Esophagus muscularis mucosa (tissue), 4 donors: ENCODE data around the gene DNLZ. TPM values are rescaled to one million over a fixed set of nuclear protein-coding genes. Genes with fewer than 3 reads are reported as not detected.

Experiments used
- DNase-seq: peaks from one replicate; pipeline ENCODE4 v3.0.0-alpha.2; 2017; ENCODE audit errors: extremely low spot score
- H3K27ac ChIP-seq, 4 donors: fragments of 200-600 bp; sonication (generic); replicated peaks in 1 of 4; 1 replicate in 3 of 4; 2 replicates in 1 of 4; pipeline ENCODE4 v1.5.1; 2016 to 2019; ENCODE audit warnings: mild to moderate bottlenecking in 1 of 4
- H3K27me3 ChIP-seq, 4 donors: fragments of 200-600 bp; sonication (generic); one replicate each; pipeline versions ENCODE4 v1.5.1 to v1.6.0; 2016 to 2019
- H3K36me3 ChIP-seq, 4 donors: fragments of 200-600 bp; sonication (generic); one replicate each; pipeline ENCODE4 v1.5.1; 2016 to 2019
- H3K4me1 ChIP-seq, 4 donors: fragments of 200-600 bp; sonication (generic); one replicate each; pipeline ENCODE4 v1.5.1; 2016 to 2019
- H3K4me3 ChIP-seq, 4 donors: fragments of 200-600 bp; sonication (generic); 1 replicate in 2 of 4; 2 replicates in 2 of 4; pipeline ENCODE4 v1.5.1; 2016 to 2019; ENCODE audit warnings: mild to moderate bottlenecking in 4 of 4, moderate library complexity in 1 of 4
- H3K9me3 ChIP-seq, 4 donors: fragments of 200-600 bp; sonication (generic); 1 replicate in 3 of 4; 2 replicates in 1 of 4; pipeline ENCODE4 v1.5.1; 2016 to 2019
- CTCF ChIP-seq, 3 experiments: fragments of 200-600 bp in 2 of 3; fragments of 450-650 bp in 1 of 3; sonication (generic) in 2 of 3; IDR thresholded peaks; one replicate each; pipeline ENCODE4 v1.5.1; 2017 to 2019; ENCODE audit warnings: antibody characterized with exemption in 3 of 3, mild to moderate bottlenecking in 2 of 3, moderate library complexity in 1 of 3
- EP300 ChIP-seq: sonication (generic); formaldehyde crosslinking; IDR thresholded peaks from one replicate; pipeline ENCODE4 v1.6.1; 2017; ENCODE audit warnings: antibody characterized with exemption
- POLR2A ChIP-seq: fragments of 450-650 bp; IDR thresholded peaks from one replicate; pipeline ENCODE4 v1.6.1; 2017; ENCODE audit warnings: antibody characterized with exemption, moderate library complexity, mild to moderate bottlenecking, low read depth
- POLR2AphosphoS5 ChIP-seq, 2 donors: sonication (generic); formaldehyde crosslinking; IDR thresholded peaks; one replicate each; pipeline ENCODE4 v1.6.1; 2017; ENCODE audit warnings: antibody characterized with exemption in 2 of 2
- WGBS: methylation state at CpG from one replicate; pipeline ENCODE4 v1.1.5; 2018; 5-methylcytosine and 5-hydroxymethylcytosine counted together
- intact Hi-C: fragments of 100-400 bp; cut with DNase I; formaldehyde crosslinking; loops from one replicate; pipeline ENCODE4 v1.15.1; 2023
- total RNA-seq, 4 donors: library from RNA; depleted of rRNA; stranded (reverse); fragments of >200 nt; gene quantifications; one replicate each; pipeline versions ENCODE4 v1.1.0 to v1.2.1, GENCODE V29; 2016

Gene DNLZ
- total RNA-seq, 4 donors from 2014 or later, result 29.5 to 41.3 (median 35.8) TPM

DNA sequence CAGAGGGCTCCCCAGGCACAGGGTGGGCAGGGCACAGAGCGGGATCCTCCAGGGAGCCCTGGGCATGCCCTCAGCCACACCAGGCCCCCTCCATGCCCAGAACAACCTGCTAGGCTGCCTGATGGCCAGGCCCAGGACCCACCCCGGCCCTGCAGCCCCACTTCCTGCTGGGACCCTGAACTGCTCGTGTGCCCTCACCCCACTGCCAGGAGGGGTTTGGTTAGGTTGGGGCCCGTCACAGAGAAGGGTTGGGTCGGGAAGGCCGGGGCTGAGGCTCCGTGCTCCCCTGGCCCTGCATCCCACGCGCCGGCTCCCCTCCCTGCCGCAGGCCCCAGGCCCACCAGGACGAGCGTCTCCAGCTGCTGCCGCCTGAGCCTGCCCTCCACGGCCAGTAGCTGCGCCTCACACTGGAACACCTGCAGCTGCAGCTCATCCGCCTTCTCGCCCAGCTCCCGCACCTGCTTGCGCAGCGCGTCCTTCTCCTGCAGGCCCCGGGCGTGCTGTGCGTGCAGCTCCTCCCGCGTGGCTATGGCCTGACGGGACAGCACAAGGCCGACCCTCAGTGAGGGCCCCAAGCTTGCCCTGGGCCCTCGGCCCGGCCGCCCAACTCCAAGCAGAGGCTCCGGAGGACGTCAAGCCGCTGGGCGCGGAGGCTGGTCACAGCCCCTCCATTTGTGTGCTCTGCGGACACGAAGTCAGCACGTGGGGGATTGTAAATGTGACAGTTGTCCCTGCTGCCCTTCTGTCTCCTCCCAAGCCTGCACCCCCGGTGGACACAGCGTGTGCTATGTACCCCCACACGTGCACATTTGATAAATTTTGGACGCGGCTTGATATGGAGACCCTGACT, 4.0 kb upstream of the DNLZ start:
- intact Hi-C loops, result no loop called here
- H3K27me3 ChIP-seq, result peaks cover 0 to 28% (median 0%) of the 10 kb centered on the region in 4 donors
- TF ChIP-seq POLR2A, result no peak
- no peak for TF ChIP-seq POLR2AphosphoS5 (IDR thresholded peaks at IDR 0.05)
- no peak for TF ChIP-seq CTCF (IDR thresholded peaks at IDR 0.05)
- no peak for TF ChIP-seq EP300
- WGBS, result 89% methylated on average over 13 of the region's 45 CpGs
- peaks cover 12 to 23% (median 17%) of the 10 kb centered on the region in 4 donors for H3K4me1 ChIP-seq
- no peaks in the 10 kb centered on the region for H3K9me3 ChIP-seq
- no peak overlapping the region for H3K4me3 ChIP-seq
- no peak for DNase-seq
- H3K27ac ChIP-seq, result no peak overlapping the region
- no peaks in the 10 kb centered on the region for H3K36me3 ChIP-seq

- no peak overlapping the region for H3K27ac ChIP-seq
- WGBS, result 63% methylated on average over 3 of the region's 9 CpGs
- intact Hi-C loops, result no loop called here
- H3K36me3 ChIP-seq, result peaks cover 0 to 3% (median 0%) of the 10 kb centered on the region in 4 donors
- no peak overlapping the region for H3K4me3 ChIP-seq
- DNase-seq, result no peak
- H3K9me3 ChIP-seq, result no peaks in the 10 kb centered on the region
- peaks cover 19 to 24% (median 22%) of the 10 kb centered on the region in 4 donors for H3K4me1 ChIP-seq
- no peak for TF ChIP-seq POLR2A
- peaks cover 0 to 28% (median 0%) of the 10 kb centered on the region in 4 donors for H3K27me3 ChIP-seq
Observed at GRCh38 chr9:136366826-136367225, 3.3 kb upstream of the DNLZ start.

- Histone ChIP-seq H3K4me1 (peaks cover 29 to 34% (median 32%) of the 10 kb centered on the region in 4 donors), H3K36me3 (peaks cover 0 to 4% (median 0%) of the 10 kb centered on the region in 4 donors), H3K9me3 (no peaks in the 10 kb centered on the region), H3K4me3 (no peak overlapping the region), H3K27me3 (peaks cover 0 to 28% (median 0%) of the 10 kb centered on the region in 4 donors), H3K27ac (no peak overlapping the region)
- no peak for DNase-seq
- TF ChIP-seq CTCF (IDR thresholded peaks at IDR 0.05), result no peak
- no peak for TF ChIP-seq POLR2AphosphoS5 (IDR thresholded peaks at IDR 0.05)
- no peak for TF ChIP-seq EP300
- no peak for TF ChIP-seq POLR2A
- intact Hi-C loops, result no loop called here
- WGBS, result 56% methylated on average over 9 of the region's 9 CpGs
Observed at GRCh38 chr9:136365775-136366222, 2.3 kb upstream of the DNLZ start.

DNA sequence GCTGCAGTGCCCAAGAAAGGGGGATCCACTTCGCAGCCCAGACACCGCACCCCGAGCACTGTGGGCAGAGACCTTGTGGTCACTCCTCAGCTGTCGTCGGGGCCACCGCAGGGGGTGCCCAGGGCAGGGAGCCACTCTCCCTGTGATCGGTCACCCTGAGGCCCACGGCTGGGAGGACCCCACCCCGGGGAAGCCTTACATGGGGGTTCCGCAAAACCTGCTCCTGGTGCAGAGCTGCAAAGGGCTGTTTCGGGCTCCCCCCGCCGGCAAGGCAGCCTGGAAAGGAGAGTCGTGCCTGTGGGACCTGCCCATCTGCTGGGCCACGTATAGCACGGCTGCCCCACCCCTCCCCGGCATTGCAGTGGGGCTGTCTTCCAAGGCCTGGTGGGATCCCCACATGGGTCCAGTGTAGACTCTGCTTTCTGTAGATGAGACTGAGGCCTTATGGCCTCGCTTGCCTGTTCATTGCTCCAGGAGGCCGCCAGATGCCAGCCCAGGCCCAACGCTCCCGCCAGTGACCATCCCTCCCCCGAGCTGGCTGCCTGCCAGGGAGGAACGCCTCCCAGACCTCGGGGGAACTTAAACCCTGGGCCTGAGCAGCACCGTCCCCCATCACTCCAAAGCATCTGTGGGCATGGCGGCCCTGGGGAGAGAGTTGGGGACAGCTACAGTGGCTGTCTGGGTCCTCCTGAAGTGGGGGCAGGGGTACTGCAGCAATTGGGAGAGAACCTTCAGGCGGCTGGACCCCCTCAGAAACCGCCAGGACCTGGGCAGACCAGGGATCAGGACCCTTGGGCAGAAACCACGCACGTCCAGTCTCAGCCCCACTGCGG, 1.6 kb upstream of the DNLZ start:
- H3K4me3 ChIP-seq, result no peak overlapping the region
- H3K36me3 ChIP-seq, result peaks cover 0 to 4% (median 2%) of the 10 kb centered on the region in 4 donors
- DNase-seq, result no peak
- H3K27me3 ChIP-seq, result peaks cover 0 to 28% (median 0%) of the 10 kb centered on the region in 4 donors
- TF ChIP-seq POLR2A (no peak), POLR2AphosphoS5 (IDR thresholded peaks at IDR 0.05) (no peak), EP300 (no peak), CTCF (IDR thresholded peaks at IDR 0.05) (no peak)
- H3K4me1 ChIP-seq, result peaks cover 29 to 39% (median 37%) of the 10 kb centered on the region in 4 donors
- no peak overlapping the region for H3K27ac ChIP-seq
- intact Hi-C loops, result no loop called here
- WGBS, result 70% methylated on average over 2 of the region's 31 CpGs
- no peaks in the 10 kb centered on the region for H3K9me3 ChIP-seq
